ENCODE results near the gene PLXNC1. TPM values are rescaled to one million over a fixed set of nuclear protein-coding genes. Genes with fewer than 3 reads are reported as not detected.
"Not testable (repeated sequence)": the region's sequence is repeated elsewhere in the genome, so short reads cannot be mapped to it uniquely, and the experiment has no call there.

Gene PLXNC1
- total RNA-seq, 2 experiments from 2014 or later, result 4.0 to 5.6 TPM

DNA sequence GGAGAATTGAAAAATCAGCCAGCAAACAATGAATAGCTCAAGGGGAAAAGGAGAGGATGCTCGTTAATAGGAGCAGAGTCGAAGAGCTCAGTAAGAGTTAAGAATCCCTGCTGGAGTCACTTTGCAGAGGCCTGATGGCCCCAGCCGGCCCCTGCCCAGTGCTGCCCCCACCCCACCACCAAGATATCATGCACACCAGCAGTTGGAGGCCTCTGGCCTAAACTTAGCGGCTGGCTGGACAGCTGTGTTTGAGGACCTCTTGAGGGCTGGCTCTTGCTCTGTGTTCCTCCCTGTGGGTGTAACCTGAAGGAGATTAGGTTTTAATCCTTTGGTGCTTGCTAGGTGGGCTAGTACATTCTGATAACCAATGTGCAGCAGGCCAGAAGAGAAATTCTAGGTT is 142.0 kb downstream of the PLXNC1 start:
- POLR2A ChIA-PET, result no interaction called here

DNA sequence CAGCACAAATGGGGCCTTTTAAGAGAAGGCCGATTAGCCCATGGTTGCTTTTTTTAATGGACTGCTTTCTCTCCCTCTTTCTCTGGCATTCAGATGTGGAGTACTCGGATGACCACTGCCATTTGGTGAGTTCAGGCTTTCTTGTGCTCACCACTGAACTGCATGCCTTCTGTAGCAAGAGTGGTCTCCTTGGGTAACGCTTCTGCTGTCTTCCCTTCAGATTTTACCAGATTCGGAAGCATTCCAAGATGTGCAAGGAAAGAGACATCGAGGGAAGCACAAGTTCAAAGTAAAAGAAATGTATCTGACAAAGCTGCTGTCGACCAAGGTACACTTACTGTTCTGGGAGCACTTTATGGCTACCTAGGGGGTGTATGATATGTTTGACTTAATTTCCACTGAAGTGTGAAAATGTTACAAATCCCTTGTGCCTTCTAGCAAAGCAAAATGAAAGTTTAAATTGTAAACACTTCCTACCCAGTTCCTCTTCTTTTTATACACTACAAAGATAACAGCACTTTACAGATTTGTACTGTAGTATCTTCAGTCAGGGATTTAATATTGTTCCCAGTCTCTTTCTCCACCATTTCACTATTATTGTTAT is 148.8 kb downstream of the PLXNC1 start:
- CTCF ChIA-PET, result no interaction called here
- POLR2A ChIA-PET, result no interaction called here

More for the DNA sequence above, 142.0 kb downstream of the PLXNC1 start:
- CTCF ChIA-PET, result no interaction called here

DNA sequence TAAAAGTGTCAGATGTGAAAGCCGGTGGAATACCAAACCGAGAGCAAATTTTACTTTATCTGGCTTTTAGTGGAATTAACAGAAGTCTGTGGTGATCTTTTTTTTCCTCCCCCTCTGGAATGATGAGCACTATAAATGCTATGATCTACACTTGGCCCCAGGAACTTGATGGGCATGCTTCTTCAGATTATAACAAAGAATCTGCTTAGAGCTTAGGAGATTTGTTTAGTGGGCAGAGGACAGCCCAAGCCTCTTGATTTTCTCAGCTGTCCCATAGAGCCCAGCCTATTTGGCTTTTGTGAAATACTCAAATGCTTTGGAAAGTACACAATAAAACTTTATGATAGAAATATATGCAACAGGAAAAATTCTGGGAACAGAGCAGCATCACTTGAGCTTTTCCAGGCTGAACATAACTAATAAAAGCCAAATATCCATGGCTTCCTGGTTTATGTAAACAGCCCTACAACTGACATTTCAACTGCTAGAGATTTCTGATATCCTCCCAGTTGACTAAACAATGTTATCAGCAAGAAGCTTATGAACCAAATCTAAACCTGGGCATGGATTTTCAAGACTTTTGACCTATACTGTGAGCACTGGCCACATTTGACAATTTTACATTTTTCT is 149.6 kb downstream of the PLXNC1 start:
- ChIA-PET CTCF (no interaction called here), POLR2A (no interaction called here)

DNA sequence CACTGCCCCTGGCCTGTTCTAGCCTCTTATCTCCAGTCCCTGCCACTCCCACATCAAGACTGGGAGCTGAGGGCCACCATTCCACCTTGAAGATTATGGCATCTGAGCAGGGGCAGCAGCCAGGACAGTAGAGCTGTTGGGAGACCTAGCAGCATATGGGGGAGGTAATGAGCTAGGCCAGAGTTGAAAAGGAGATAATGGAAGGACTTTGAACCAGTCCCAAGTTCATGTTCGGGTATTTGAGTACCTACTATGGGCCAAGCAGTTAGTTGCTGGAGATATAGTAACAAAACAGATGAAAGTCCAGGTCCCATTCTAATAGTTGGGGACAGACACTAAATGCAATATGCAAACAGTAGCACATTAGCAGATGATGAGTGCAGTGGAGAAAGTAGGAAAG is 151.5 kb downstream of the PLXNC1 start:
- POLR2A ChIA-PET, result no interaction called here
- CTCF ChIA-PET, result no interaction called here

DNA sequence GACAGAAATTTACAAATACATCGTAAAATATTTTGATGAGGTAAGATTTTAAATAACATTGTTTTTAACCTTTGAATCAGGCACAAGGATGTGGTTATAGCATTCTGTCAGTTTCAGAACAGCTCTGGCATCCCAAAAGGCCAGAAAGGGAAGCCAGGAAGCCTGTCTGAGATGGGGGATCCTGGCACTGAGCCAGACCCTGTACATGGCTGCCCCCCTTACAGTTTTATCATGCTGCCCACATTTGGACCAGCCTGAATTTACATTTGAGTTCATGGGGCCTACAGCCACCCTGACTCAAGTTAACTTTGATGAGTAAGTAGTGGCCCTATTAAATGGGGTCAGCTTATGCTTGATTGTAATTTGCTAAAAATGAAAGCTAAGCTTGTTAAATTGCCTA is 155.6 kb downstream of the PLXNC1 start:
- ChIA-PET POLR2A (no interaction called here), CTCF (interaction anchor here (2.3 kb wide), 1 partner anchor 76 kb away, joined by 8 read pairs; no protein-coding TSS in a partner anchor)

DNA sequence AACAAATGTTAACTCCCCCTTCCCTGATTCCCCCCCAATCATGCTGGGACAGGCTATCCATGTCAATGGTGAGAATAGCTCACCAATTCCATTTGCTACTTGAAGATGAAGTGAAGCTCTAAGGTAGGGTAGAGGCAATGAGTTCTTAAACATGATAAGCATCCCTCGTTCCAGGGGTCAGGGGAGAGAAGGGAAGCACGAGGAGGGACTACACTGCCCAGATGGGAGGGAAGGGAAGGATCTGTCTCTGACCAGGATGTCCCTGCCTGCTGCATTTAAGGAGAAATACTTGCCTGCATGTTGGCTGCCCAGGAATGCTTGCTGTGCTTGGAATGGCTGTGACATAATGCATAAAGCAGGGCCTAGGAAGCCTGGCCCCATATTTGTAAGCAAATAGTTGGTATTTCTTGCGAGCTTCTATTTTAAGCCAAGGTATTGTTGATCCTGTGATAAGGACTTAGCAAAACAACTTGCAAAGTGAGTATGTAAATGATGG is 156.2 kb downstream of the PLXNC1 start:
- ChIA-PET POLR2A (no interaction called here), CTCF (interaction anchor here (2.3 kb wide), 1 partner anchor 75 kb away, joined by 8 read pairs; no protein-coding TSS in a partner anchor)

DNA sequence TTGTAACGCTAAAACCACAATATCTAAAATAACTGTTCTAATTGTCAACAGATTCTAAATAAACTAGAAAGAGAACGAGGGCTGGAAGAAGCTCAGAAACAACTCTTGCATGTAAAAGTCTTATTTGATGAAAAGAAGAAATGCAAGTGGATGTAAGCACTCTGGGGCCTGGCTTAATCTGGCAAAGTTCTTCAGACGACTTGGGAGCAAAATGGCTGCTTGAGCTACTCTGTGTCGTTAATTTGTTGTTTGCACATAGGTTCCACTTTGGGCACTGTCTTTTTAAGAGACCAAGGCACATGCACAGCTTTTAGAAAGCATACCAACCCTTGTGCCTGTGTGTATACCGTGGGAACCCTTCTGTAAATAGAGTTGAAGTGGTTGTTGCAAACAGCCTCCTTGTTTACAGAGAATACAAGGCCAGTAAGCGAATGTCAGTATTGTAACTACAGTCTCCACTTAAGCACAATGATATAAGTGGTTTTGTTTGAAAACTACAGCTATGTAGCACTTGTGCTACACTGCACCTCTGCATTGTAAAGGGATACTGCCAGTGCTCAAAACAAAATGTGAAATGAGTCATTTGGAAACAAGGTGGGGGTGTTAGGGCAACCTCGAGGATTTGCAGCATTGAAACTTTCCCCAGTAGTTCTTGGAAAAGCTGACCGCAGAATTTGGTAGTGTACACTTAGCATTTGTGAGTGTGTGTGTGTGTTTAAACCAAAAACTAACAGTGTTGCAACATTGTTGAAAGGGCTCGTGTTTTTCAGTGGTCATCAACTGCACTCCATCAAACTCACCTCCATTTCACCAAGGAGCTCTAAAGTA is 157.0 kb downstream of the PLXNC1 start:
- ChIA-PET CTCF (interaction anchor here (0.7 to 2.3 kb wide), 5 partner anchors 22 to 83 kb away, joined by 3 to 8 read pairs (median 4); no protein-coding TSS in a partner anchor), POLR2A (no interaction called here)

DNA sequence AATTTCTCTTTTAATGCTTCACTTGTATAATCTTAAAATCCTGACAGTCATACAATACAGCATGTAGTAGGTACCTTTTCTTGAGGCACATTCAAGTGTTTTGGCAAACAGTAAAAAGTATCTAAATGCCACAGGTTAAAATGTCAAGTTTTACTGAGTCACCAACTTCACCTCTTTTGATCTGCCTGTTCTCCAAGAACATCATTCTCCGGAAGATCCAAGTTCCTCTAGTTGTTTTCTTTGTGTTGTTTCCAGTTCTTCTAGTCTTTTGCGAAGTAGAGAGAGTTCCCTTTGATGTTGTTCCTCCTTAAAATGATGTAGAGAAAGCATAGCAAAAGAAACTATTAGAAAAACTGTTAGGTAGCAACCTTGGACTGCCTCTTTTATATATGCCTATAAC is 160.2 kb downstream of the PLXNC1 start:
- ChIA-PET POLR2A (no interaction called here), CTCF (interaction anchor here (1.0 kb wide), 1 partner anchor 46 kb away, joined by 4 read pairs; no protein-coding TSS in a partner anchor)

DNA sequence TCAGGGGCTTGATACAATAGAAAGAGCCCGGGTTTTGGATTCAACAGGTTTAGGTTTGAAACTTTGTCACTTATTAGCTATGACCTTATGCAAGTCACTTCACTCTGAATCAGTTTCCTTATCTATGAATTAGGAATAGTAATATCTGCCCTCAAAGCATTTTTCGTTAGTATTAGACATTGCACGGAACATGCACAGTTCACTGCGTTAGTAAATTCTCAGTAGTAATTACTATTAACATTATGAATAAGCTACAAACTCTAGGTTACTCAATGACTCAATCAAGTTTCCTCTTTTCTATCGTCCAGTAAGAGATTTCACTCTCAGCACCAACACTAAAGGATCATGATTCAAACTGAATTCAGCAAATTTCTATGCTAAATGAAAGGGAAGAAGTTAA is 161.0 kb downstream of the PLXNC1 start:
- CTCF ChIA-PET, result interaction anchor here (0.6 to 1.0 kb wide), 2 partner anchors 47 to 164 kb away, joined by 4 read pairs; no protein-coding TSS in a partner anchor
- POLR2A ChIA-PET, result no interaction called here

DNA sequence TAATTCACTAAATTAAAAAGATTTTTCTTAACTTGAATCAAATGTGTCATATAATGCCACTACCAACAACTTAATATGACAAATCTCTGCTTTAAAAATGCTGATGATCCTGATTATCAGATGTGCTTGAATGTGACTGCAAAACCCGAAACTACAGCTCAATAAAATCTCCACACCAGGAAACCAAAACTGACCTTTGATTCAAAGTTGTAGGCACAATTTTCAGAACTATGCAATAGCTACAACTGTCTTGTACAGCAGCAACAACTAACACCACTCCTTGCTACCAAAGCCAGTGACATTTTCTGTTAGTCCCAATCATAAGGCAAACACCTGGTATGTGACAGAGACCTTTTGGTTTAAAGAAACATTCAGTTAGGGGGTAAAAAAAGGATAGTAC is 164.0 kb downstream of the PLXNC1 start:
- ChIA-PET CTCF (no interaction called here), POLR2A (no interaction called here)

DNA sequence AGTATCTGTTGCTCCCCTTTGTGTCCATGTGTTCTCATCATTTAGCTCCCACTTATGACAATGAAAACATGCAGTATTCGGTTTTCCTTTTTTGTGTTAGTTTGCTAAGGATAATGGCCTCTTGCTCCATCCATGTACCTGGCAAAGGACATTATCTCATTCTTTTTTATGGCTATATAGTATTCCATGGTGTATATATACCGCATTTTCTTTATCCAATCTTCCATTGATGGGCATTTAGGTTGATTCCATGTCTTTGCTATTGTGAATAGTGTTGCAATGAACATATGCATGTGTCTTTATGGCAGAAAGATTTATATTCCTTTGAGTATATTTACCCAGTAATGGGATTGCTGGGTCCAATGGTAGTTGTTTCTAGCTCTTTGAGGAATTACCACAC is 168.2 kb downstream of the PLXNC1 start:
- POLR2A ChIA-PET, result not testable (repeated sequence)

DNA sequence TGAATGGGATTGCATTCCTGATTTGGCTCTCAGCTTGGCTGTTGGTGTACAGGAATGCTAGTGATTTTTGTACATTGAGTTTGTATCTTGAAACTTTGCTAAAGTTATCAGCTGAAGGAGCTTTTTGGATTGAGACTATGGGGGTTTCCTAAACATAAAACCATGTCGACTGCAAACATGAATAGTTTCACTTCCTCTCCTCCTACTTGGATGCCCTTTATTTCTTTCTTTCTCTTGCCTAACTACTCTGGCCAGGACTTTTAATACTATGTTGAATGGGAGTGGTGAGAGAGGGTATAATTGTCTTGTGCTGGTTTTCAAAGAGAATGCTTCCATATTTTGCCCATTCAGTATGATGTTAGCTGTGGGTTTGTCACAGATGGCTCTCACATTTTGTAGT is 169.8 kb downstream of the PLXNC1 start:
- ChIA-PET POLR2A (no interaction called here), CTCF (no interaction called here)

More for the DNA sequence above, 168.2 kb downstream of the PLXNC1 start:
- CTCF ChIA-PET, result not testable (repeated sequence)

DNA sequence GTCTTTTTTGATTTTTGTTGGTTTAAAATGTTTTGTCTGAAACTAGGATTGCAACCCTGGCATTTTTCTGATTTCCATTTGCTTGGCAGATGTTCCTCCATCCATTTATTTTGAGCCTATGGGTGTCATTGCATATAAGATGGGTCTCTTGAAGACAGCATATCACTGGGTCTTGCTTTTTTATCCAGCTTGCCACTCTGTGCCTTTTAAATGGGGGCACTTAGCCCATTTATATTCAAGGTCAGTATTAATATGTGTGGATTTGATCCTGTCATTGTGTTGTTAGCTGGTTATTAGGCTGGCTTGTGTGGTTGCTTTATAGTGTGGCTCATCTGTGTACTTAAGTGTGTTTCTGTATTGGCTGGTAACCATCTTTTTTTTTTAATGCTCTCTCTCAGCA is 171.7 kb downstream of the PLXNC1 start:
- CTCF ChIA-PET, result no interaction called here
- POLR2A ChIA-PET, result no interaction called here

DNA sequence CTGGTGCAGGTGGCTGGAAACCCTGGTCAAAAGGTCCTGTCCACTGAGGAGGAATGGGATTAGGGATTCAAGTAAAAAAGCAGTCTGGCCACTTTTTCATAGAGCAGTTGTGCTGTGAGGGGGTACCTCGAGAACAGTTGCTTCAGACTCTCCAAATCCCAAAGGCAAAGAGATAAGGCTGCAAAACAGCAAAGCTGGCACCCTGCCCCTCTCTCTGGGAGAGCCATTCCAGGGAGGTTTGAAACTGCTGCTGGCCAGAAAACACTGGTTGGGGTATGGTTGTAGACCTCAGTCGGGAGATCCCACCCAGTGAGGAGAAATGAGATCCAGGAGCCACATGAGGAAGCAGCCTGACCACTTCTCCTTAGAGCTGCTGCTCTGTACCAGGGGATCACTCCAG is 174.0 kb downstream of the PLXNC1 start:
- ChIA-PET POLR2A (no interaction called here), CTCF (no interaction called here)

DNA sequence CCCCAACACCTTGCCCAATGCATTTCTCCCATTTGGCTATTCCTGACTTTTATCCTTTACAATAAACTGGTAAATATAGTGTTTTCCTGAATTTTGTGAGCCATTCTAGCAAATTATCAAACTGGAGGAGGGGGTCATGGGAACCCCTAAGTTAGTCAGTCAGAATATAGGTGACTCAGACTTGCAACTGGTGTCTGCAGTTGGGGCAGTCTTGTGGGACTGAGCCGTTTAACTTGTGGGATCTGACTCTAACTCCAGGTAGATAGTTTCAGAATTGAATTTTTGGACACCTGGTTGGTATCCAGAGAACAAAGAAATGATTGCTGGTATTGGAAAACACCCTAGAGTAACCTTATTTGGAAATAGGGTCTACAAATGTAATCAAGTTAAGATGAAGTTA is 177.9 kb downstream of the PLXNC1 start:
- POLR2A ChIA-PET, result no interaction called here

DNA sequence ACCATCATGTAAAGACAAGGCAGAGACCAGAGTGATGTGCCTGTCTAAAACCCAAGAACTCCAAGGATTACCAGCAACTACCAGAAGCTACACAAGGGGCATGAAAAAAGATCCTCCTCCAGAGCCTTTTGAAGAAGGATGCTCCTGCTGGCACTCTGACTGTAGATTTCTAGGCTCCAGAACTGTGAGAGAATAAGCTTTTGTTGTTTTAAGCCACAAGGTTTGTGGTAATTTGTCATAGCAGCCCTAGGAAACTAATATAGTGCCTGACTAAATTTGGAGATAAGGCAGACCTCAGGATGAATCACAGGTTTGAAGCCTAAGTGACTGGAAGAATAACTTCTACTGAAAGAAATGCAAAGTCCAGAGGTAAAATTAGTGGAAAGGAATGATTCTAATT is 178.3 kb downstream of the PLXNC1 start:
- POLR2A ChIA-PET, result no interaction called here
- CTCF ChIA-PET, result interaction anchor here (1.6 kb wide), 1 partner anchor 21 kb away, joined by 5 read pairs; no protein-coding TSS in a partner anchor

More for the DNA sequence above, 177.9 kb downstream of the PLXNC1 start:
- CTCF ChIA-PET, result no interaction called here

DNA sequence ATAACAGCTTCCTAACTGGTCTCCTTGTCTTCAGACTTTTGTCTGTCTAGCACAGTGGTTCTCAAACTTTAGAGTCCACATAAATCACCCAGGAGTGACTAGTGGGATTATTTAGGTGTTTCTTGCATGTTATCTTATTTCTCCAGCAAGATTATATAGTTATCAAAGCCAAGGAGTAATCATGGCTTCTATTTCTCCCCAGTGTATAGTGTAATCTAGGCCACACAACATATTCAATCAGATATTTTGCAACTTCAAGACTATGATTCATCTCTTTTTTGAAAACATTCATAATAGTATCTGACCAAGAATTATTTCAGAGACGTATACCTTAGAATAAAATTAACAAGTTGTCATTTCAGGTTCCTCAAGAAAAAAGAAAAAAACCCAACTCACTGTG is 179.4 kb downstream of the PLXNC1 start:
- ChIA-PET CTCF (interaction anchor here (1.6 kb wide), 1 partner anchor 22 kb away, joined by 5 read pairs; no protein-coding TSS in a partner anchor), POLR2A (no interaction called here)

DNA sequence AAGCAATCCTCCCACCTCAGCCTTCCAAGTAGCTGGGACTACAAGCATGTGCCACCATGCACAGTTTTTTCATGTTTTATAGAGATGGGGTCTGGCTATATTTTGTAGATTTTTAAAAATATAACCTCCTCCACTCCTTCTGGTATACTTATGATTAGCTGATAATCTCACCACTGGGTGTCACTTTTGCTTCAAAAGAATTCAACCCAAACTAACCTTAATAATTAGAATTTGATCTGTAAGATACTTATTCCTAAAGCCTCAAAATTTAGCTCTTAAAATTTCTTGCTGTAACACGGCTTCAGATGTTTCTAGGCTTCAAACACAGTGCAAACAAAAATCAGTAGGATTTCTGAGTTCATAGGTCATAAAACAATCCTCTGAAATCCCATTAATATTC is 181.0 kb downstream of the PLXNC1 start:
- ChIA-PET POLR2A (no interaction called here), CTCF (interaction anchor here (0.7 kb wide), 1 partner anchor 207 kb away, joined by 3 read pairs; no protein-coding TSS in a partner anchor)

DNA sequence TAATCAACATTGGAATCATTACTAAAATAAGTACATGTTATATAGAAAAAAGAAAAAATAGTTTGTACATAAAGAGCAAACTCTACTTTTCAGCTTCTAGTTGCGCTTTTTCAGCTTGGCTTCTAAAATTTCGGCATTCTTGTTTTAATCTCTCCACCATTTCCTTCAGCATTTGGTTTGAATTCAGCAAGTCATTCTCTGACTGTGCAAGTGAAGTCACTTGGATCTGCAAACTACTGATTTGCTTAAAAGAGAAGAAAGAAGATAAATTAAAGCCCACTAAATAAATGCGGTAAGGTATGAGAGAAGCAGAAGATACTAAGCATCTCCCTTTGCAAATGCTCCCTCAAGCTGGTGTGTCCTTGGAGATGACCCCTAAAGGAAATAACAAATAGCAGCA is 185.0 kb downstream of the PLXNC1 start:
- POLR2A ChIA-PET, result no interaction called here
- CTCF ChIA-PET, result no interaction called here

DNA sequence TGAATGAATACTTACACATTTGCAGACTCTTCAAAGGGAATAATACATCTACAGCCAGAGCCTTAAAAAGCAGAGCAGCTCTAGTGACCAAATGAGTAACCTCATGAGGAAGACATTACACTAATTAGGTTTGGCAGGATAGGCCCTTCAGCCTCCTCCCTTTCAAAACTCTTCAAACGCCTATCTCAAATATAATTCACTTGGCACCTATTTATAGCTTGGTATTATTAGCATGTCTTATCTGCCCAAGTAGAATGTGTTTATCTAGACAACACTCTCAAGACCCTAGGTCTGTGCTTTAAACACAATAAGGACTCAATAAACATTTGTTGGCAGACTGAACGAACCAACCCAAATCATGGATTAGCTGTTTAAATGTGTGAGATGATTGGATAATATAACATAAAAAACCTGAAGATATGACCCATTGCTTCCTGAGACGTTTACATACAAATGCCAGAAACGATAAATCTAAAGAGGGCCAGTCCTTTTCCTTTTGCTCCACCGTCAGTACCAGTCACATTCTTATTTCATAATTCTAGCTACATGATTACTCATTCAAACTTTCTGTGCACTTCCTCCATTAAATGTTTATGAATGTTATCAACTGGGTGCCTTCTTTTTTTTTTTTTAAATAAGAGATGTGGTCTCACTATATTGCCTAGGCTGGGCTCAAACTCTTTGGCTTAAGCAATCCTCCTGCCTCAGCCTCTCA is 188.0 kb downstream of the PLXNC1 start:
- ChIA-PET CTCF (interaction anchor here (0.8 kb wide), 1 partner anchor 31 kb away, joined by 3 read pairs; no protein-coding TSS in a partner anchor), POLR2A (no interaction called here)
